ENCODE results near the gene SUPT5H. TPM values are rescaled to one million over a fixed set of nuclear protein-coding genes. Genes with fewer than 3 reads are reported as not detected.

The SUPT5H gene
- total and polyA plus RNA-seq, 2 of the 13 experiments (the other 11 are each of a cell fraction or from before 2014, with no cell fraction given) = 48.2 to 51.7 TPM

- Histone ChIP-seq H3K4me1 (ENCODE audit: insufficient read depth, low read length) (peaks cover 61% of the 10 kb centered on the region), H3K36me3 (replicated peaks in 1 of 2; ENCODE audit: control insufficient read depth in 1 of 2, insufficient read depth in 2 of 2, low read length in 2 of 2) (peaks cover 0 to 6% of the 10 kb centered on the region in 2 experiments; a peak in 1 of 5 replicates), H3K27ac (ENCODE audit: extremely low read length, insufficient read depth, low read length) (peak within 1 kb of the TSS; percentile 81), H3K79me2 (ENCODE audit: insufficient read depth, low read length) (peaks cover 33% of the 10 kb centered on the region), H3K4me2 (ENCODE audit: low read depth, low read length) (peak within 1 kb of the TSS; percentile 96), H3K4me3 (replicated peaks in 1 of 3; ENCODE audit: insufficient read depth in 1 of 3, low read depth in 2 of 3, low read length in 3 of 3) (peak within 1 kb of the TSS; percentile 70 to 97 (median 95)), H3K9ac (ENCODE audit: insufficient read depth, low read depth, low read length) (peak within 1 kb of the TSS; percentile 83), H3K9me3 (ENCODE audit: low read length) (no peaks in the 10 kb centered on the region), H3K27me3 (ENCODE audit: control insufficient read depth in 1 of 2, insufficient read depth in 2 of 2, low read length in 2 of 2) (no peaks in the 10 kb centered on the region; a peak in 1 of 5 replicates), H4K20me1 (ENCODE audit: insufficient read depth, low read length) (peaks cover 15% of the 10 kb centered on the region; the same call in 1 of the 2 replicates), H2AFZ (ENCODE audit: low read length) (no peak within 1 kb of the TSS)
- in situ Hi-C loops (cut with HindIII; ENCODE audit: extremely low pct_ligation_motif_present, low pct_unique_long_range_greater_than_20kb) (no loop called here), intact Hi-C loops (cut with micrococcal nuclease; ENCODE audit: unreplicated experiment) (loop anchor here (5.0 to 10.0 kb wide), 3 partner anchors 70 to 290 kb away; partner anchors contain the start of genes EID2B and SAMD4B)
- peak; percentile 98 for DNase-seq (ENCODE audit: low spot score)
- peak; percentile 57 for ATAC-seq
- ChIA-PET CTCF (ENCODE audit: low intra/inter-chr PET ratio, low total read pairs) (interaction anchor here (0.8 to 5.1 kb wide), 7 partner anchors 11 to 85 kb away, joined by 3 to 127 read pairs (median 3); partner anchors contain the start of genes MED29, PAF1 and SAMD4B), POLR2A (interaction anchor here (1.0 to 2.3 kb wide), 8 partner anchors 11 to 62 kb away, joined by 3 to 123 read pairs (median 29); partner anchors contain the start of genes MED29, PAF1 and RPS16)
- BruUV-seq (replicated peaks) = no TSS peak
- WGBS (ENCODE audit: low lambda C conversion rate) = under 1% methylated on average over 38 of the region's 60 CpGs
- FAIRE-seq = peak; percentile 96
- peak; percentile 11; the same call in 1 of the 2 replicates for TF ChIP-seq PAXIP1 (CRISPR knock-in tag; conservative IDR thresholded peaks at IDR 0.05)
- peak; percentile 82 for TF ChIP-seq PHF5A (CRISPR knock-in tag; IDR thresholded peaks at IDR 0.05; ENCODE audit: low read depth, unreplicated experiment)
- peak; percentile 45; the same call in 1 of the 2 replicates for TF ChIP-seq ETV6 (CRISPR knock-in tag; conservative IDR thresholded peaks at IDR 0.05)
- TF ChIP-seq ZNF547 (CRISPR knock-in tag; IDR thresholded peaks at IDR 0.05) = 0 out of 2 replicates have a peak, but pooled peaks have one; percentile 3
- peak; percentile 93 for TF ChIP-seq ELF1 (CRISPR knock-in tag; IDR thresholded peaks at IDR 0.05)
- no peak; the same call in 1 of the 2 replicates for TF ChIP-seq MTERF4 (CRISPR knock-in tag; IDR thresholded peaks at IDR 0.05)
- TF ChIP-seq FOSL2 (CRISPR knock-in tag; IDR thresholded peaks at IDR 0.05) = peak; percentile 64
- TF ChIP-seq TFDP1 (CRISPR knock-in tag; IDR thresholded peaks at IDR 0.05; ENCODE audit: borderline replicate concordance) = peak; percentile 77
- no peak for TF ChIP-seq CENPX (CRISPR knock-in tag; IDR thresholded peaks at IDR 0.05)
- 0 out of 2 replicates have a peak, but pooled peaks have one; percentile 18 for TF ChIP-seq ZNF800 (CRISPR knock-in tag; IDR thresholded peaks at IDR 0.05)
Measured at GRCh38 chr19:39412100-39412866, 33.1 kb upstream of the SUPT5H start, which contains the start of gene PLEKHG2. Gene PLEKHG2 (plus strand): TSS chr19:39412669. CDS start chr19:39414087, 1,418 bp downstream.
